H1 (cell line): ENCODE measurements around the gene PLCH2. TPM values are rescaled to one million over a fixed set of nuclear protein-coding genes. Genes with fewer than 3 reads are reported as not detected.

ENCODE experiments used
- CTCF ChIA-PET: fragments of 300-600 bp; sonication (Branson Sonifier 250); formaldehyde crosslinking; loops from one replicate; lab custom pipeline; 2021; ENCODE audit not compliant: partially characterized antibody; lab: Charles Lee
- POLR2A ChIA-PET: fragments of 300-600 bp; sonication (Branson Sonifier 250); formaldehyde crosslinking; loops from one replicate; lab custom pipeline; 2021; ENCODE audit warnings: inconsistent platforms; ENCODE audit not compliant: partially characterized antibody; lab: Charles Lee
- DNase-seq, 2 experiments: peaks; one replicate each; pipeline versions ENCODE4 v3.0.0 to v3.0.0-alpha.2; 2010 to 2022; ENCODE audit warnings: low spot score in 2 of 2, low read depth in 1 of 2, mixed read lengths in 1 of 2
- FAIRE-seq: peaks from 2 replicates; lab custom pipeline; 2011; peaks lifted over from hg19 to GRCh38; lab: Jason Lieb, UNC
- H2AFZ ChIP-seq: 2 replicates; pipeline ENCODE4 v1.8.1; 2012; ENCODE audit warnings: low read length, inconsistent platforms
- H2AK5ac ChIP-seq: 2 replicates; pipeline ENCODE4 v1.6.1; 2013; ENCODE audit warnings: low read depth, low read length
- H2BK120ac ChIP-seq: replicated peaks from 2 replicates; pipeline ENCODE3; 2013; ENCODE audit warnings: low read depth, low read length, inconsistent platforms
- H2BK12ac ChIP-seq: 2 replicates; pipeline ENCODE4 v1.6.1; 2013; ENCODE audit warnings: low read depth, low read length
- H2BK15ac ChIP-seq: 2 replicates; pipeline ENCODE4 v1.6.1; 2013; ENCODE audit warnings: low read length
- H2BK20ac ChIP-seq: 2 replicates; pipeline ENCODE4 v1.6.1; 2013; ENCODE audit warnings: low read length
- H2BK5ac ChIP-seq: 2 replicates; pipeline ENCODE4 v1.6.1; 2013; ENCODE audit warnings: low read depth, low read length
- H3K14ac ChIP-seq: 2 replicates; pipeline ENCODE4 v1.6.1; 2013; ENCODE audit warnings: inconsistent platforms; ENCODE audit not compliant: insufficient read length
- H3K18ac ChIP-seq: 2 replicates; pipeline ENCODE4 v1.6.1; 2013; ENCODE audit warnings: low read length; ENCODE audit errors: extremely low read depth
- H3K23ac ChIP-seq: 2 replicates; pipeline ENCODE4 v1.6.1; 2013; ENCODE audit warnings: inconsistent platforms; ENCODE audit not compliant: insufficient read length
- H3K23me2 ChIP-seq: 2 replicates; pipeline ENCODE4 v1.6.1; 2013; ENCODE audit warnings: low read depth, low read length
- H3K27ac ChIP-seq: 2 replicates; pipeline ENCODE4 v1.6.1; 2011; ENCODE audit warnings: low read depth, low read length, inconsistent platforms
- H3K27me3 ChIP-seq, 4 experiments: replicated peaks in 1 of 4; 1 replicate in 1 of 4; 2 replicates in 3 of 4; pipeline versions ENCODE4 v1.6.1 to v1.8.1; 2011 to 2013; ENCODE audit warnings: low read length in 3 of 4, mild to moderate bottlenecking in 3 of 4, inconsistent platforms in 2 of 4, mixed read lengths in 2 of 4, moderate library complexity in 1 of 4; ENCODE audit not compliant: control insufficient read depth in 3 of 4, insufficient read depth in 3 of 4; ENCODE audit errors: extremely low read depth in 1 of 4
- H3K36me3 ChIP-seq, 4 experiments: 2 replicates each; pipeline versions ENCODE4 v1.6.1 to v1.8.1; 2011 to 2013; ENCODE audit warnings: mild to moderate bottlenecking in 4 of 4, low read length in 3 of 4, moderate library complexity in 2 of 4, control low read depth in 1 of 4, inconsistent platforms in 1 of 4; ENCODE audit not compliant: insufficient read depth in 4 of 4, control insufficient read depth in 2 of 4
- H3K4ac ChIP-seq: replicated peaks from 2 replicates; pipeline ENCODE3; 2013; ENCODE audit warnings: low read length, low read depth, mixed read lengths, inconsistent platforms; ENCODE audit not compliant: insufficient read length
- H3K4me1 ChIP-seq, 4 experiments: replicated peaks in 1 of 4; 1 replicate in 1 of 4; 2 replicates in 3 of 4; pipeline versions ENCODE4 v1.6.1 to v1.8.1; 2011 to 2013; ENCODE audit warnings: low read length in 3 of 4, inconsistent platforms in 2 of 4, mixed read lengths in 1 of 4; ENCODE audit not compliant: insufficient read depth in 4 of 4, control insufficient read depth in 3 of 4
- H3K4me2 ChIP-seq, 2 experiments: 2 replicates each; pipeline versions ENCODE4 v1.6.1 to v1.8.1; 2011 to 2013; ENCODE audit warnings: low read depth in 2 of 2, low read length in 2 of 2, control low read depth in 1 of 2, inconsistent platforms in 1 of 2, mild to moderate bottlenecking in 1 of 2; ENCODE audit not compliant: insufficient read depth in 1 of 2
- H3K4me3 ChIP-seq, 4 experiments: fragments of 200-600, 300-600 bp in 1 of 4; sonication (generic), shearing (Covaris generic), sonication (Bioruptor Twin) in 1 of 4; 2 replicates each; pipeline versions ENCODE4 v1.5.1 to v1.8.1; 2011 to 2016; ENCODE audit warnings: low read length in 4 of 4, low read depth in 3 of 4, control low read depth in 2 of 4, inconsistent platforms in 2 of 4, mild to moderate bottlenecking in 2 of 4, mixed read lengths in 1 of 4, moderate library complexity in 1 of 4; ENCODE audit not compliant: insufficient read depth in 2 of 4; ENCODE audit errors: extremely low read depth in 1 of 4
- H3K56ac ChIP-seq: replicated peaks from 2 replicates; pipeline ENCODE3; 2013; ENCODE audit warnings: low read depth, mild to moderate bottlenecking, mixed read lengths, low read length, inconsistent platforms; ENCODE audit not compliant: insufficient read length
- H3K79me1 ChIP-seq: 2 replicates; pipeline ENCODE4 v1.6.1; 2013; ENCODE audit warnings: low read depth, low read length, control low read depth
- H3K79me2 ChIP-seq, 2 experiments: 2 replicates each; pipeline versions ENCODE4 v1.6.1 to v1.8.1; 2012 to 2013; ENCODE audit warnings: low read length in 2 of 2, mild to moderate bottlenecking in 2 of 2, inconsistent platforms in 1 of 2; ENCODE audit not compliant: insufficient read depth in 2 of 2, control insufficient read depth in 1 of 2
- H3K9ac ChIP-seq, 4 experiments: replicated peaks in 1 of 4; 1 replicate in 1 of 4; 2 replicates in 3 of 4; pipeline versions ENCODE4 v1.6.1 to v1.8.1; 2011 to 2013; ENCODE audit warnings: low read depth in 3 of 4, low read length in 3 of 4, control low read depth in 2 of 4, mild to moderate bottlenecking in 2 of 4, moderate library complexity in 2 of 4, inconsistent platforms in 1 of 4; ENCODE audit errors: extremely low read depth in 1 of 4
- H3K9me3 ChIP-seq, 2 experiments: 2 replicates each; pipeline versions ENCODE4 v1.6.1 to v1.8.1; 2012 to 2013; ENCODE audit warnings: mild to moderate bottlenecking in 2 of 2, moderate library complexity in 2 of 2, control low read depth in 1 of 2, inconsistent platforms in 1 of 2, low read depth in 1 of 2, low read length in 1 of 2, mixed read lengths in 1 of 2; ENCODE audit not compliant: insufficient read depth in 2 of 2
- H4K20me1 ChIP-seq, 2 experiments: replicated peaks in 1 of 2; 2 replicates each; pipeline versions ENCODE3 to v1.8.1; 2011 to 2013; ENCODE audit warnings: inconsistent platforms in 2 of 2, low read length in 2 of 2, mild to moderate bottlenecking in 1 of 2; ENCODE audit not compliant: insufficient read depth in 2 of 2, control insufficient read depth in 1 of 2
- H4K5ac ChIP-seq: 2 replicates; pipeline ENCODE4 v1.6.1; 2013; ENCODE audit warnings: low read length, low read depth, mixed read lengths, inconsistent platforms; ENCODE audit not compliant: insufficient read length
- H4K8ac ChIP-seq: 2 replicates; pipeline ENCODE4 v1.8.0; 2013; ENCODE audit warnings: mild to moderate bottlenecking, moderate library complexity, low read length, inconsistent platforms; ENCODE audit not compliant: insufficient read depth; ENCODE audit errors: extremely low read depth
- H4K91ac ChIP-seq: replicated peaks from 2 replicates; pipeline ENCODE3; 2013; ENCODE audit warnings: low read length, mixed read lengths, inconsistent platforms; ENCODE audit not compliant: insufficient read length
- BACH1 ChIP-seq: IDR thresholded peaks from 2 replicates; pipeline ENCODE4 v1.6.1; 2012; ENCODE audit warnings: low read length, improper control_type of control experiment
- BCL11A ChIP-seq, 2 experiments: IDR thresholded peaks; one replicate each; pipeline ENCODE4 v1.6.1; 2011; ENCODE audit warnings: low read depth in 2 of 2, low read length in 2 of 2, mild to moderate bottlenecking in 2 of 2
- GTF2F1 ChIP-seq: IDR thresholded peaks from 2 replicates; pipeline ENCODE4 v1.6.1; 2012; ENCODE audit warnings: low read depth, low read length, improper control_type of control experiment, borderline replicate concordance
- SRF ChIP-seq: IDR thresholded peaks from 2 replicates; pipeline ENCODE4 v1.6.1; 2011; ENCODE audit warnings: mild to moderate bottlenecking, low read depth, low read length, moderate library complexity
- WGBS, 2 experiments: shearing (Covaris generic) in 1 of 2; methylation state at CpG; one replicate each; pipeline versions ENCODE4 v1.1.6 to v1.1.7; 2013 to 2015; ENCODE audit warnings: low lambda C conversion rate in 2 of 2, mixed read lengths in 2 of 2, inconsistent platforms in 1 of 2, low coverage in 1 of 2, missing lambda C conversion rate in 1 of 2; ENCODE audit not compliant: insufficient replicate concordance in 2 of 2, insufficient coverage in 1 of 2, insufficient read length in 1 of 2; ENCODE audit errors: extremely low coverage in 1 of 2, missing lambda C conversion rate in 1 of 2; 5-methylcytosine and 5-hydroxymethylcytosine counted together
- polyA plus RNA-seq, 7 experiments: library from polyadenylated mRNA; depleted of rRNA in 3 of 7; stranded (reverse) in 5 of 7; unstranded in 2 of 7; fragments of >200 nt in 5 of 7; fragments of 200-250 nt in 2 of 7; gene quantifications; 1 replicate in 5 of 7; 2 replicates in 1 of 7; 4 replicates in 1 of 7; pipeline versions ENCODE4 v1.2.1 to v1.2.3, GENCODE V29; 2011 to 2013; ENCODE audit warnings: missing spikeins in 2 of 7, mixed read lengths in 2 of 7
- total RNA-seq: library from RNA; stranded (reverse); fragmentation: NEBNext Ultra II Directional; extraction: Animal tissue kit (Norgen Biotek cat#: 25700); gene quantifications from 2 replicates; pipeline ENCODE4 v1.2.1, GENCODE V29; 2021

Gene PLCH2
- total and polyA plus RNA-seq, 2 of the 8 experiments (the other 6 are each of a cell fraction or from before 2014, with no cell fraction given) = 0.14 to 0.19 TPM

DNA sequence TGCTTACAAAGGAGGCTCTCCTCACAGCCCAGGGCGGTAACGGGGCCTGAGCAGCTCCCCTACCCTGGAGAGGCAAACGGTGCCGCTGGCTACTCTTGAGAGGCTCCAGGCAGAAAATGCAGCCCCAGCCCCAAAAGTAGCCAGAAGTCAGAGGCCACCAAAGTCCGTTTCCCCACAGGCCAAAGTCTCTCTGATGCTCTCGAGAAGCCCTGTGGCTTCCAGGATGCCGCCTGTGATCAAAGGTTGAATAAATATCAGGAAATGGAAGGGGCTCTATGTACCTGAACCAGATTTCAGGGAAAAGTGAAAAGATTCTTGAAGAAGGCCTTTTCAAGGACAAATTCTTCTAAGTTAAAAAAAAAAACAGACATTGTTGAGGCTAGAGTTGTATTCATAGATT is 46.1 kb downstream of the PLCH2 start:
- Histone ChIP-seq H3K79me2 (peaks cover 14 to 44% of the 10 kb centered on the region in 2 experiments), H2BK15ac (no peak overlapping the region), H4K91ac (no peak overlapping the region), H3K23ac (no peak overlapping the region), H3K36me3 (peaks cover 17 to 39% (median 31%) of the 10 kb centered on the region in 4 experiments; a peak in 7 of 8 replicates), H3K27ac (no peak overlapping the region), H3K56ac (no peak overlapping the region), H3K14ac (no peak overlapping the region), H4K8ac (no peak overlapping the region), H3K23me2 (peaks cover 2% of the 10 kb centered on the region; the same call in 1 of the 2 replicates), H2BK12ac (no peak overlapping the region), H2BK20ac (no peak overlapping the region), H3K79me1 (peaks cover 30% of the 10 kb centered on the region), H2AFZ (no peak overlapping the region), H3K4me3 (no peak overlapping the region), H4K5ac (no peak overlapping the region), H2BK5ac (no peak overlapping the region), H3K4me1 (peaks cover 0 to 21% (median 14%) of the 10 kb centered on the region in 4 experiments; a peak in 6 of 7 replicates), H3K9me3 (no peaks in the 10 kb centered on the region), H3K4me2 (no peak overlapping the region), H3K9ac (no peak overlapping the region), H3K18ac (no peak overlapping the region), H3K4ac (no peak overlapping the region), H2BK120ac (no peak overlapping the region), H3K27me3 (peaks cover 2 to 7% (median 6%) of the 10 kb centered on the region in 4 experiments), H4K20me1 (peaks cover 36 to 46% of the 10 kb centered on the region in 2 experiments), H2AK5ac (no peak overlapping the region)
- ChIA-PET POLR2A (interaction anchor here (1.0 kb wide), 1 partner anchor 13 kb away, joined by 4 read pairs; no protein-coding TSS in a partner anchor), CTCF (interaction anchor here (0.8 to 4.6 kb wide), 5 partner anchors 12 to 108 kb away, joined by 3 to 16 read pairs (median 4); no protein-coding TSS in a partner anchor)
- DNase-seq = no peak
- 93% methylated on average over 7 of the region's 7 CpGs; no CpG with 5 or more reads in 1 of the 2 experiments for WGBS, 2 experiments
- no peak for FAIRE-seq
- TF ChIP-seq SRF = no peak
- no peak for TF ChIP-seq GTF2F1
- no peak for TF ChIP-seq BACH1
- TF ChIP-seq BCL11A (IDR thresholded peaks at IDR 0.05; ENCODE audit: low read depth in 2 of 2, low read length in 2 of 2) = no peak
